ENCODE data around the gene SLC26A5. TPM values are rescaled to one million over a fixed set of nuclear protein-coding genes. Genes with fewer than 3 reads are reported as not detected.

Gene SLC26A5
- total and polyA plus RNA-seq, 2 donors from 2014 or later = 1.2 TPM; not detected in 1

DNA sequence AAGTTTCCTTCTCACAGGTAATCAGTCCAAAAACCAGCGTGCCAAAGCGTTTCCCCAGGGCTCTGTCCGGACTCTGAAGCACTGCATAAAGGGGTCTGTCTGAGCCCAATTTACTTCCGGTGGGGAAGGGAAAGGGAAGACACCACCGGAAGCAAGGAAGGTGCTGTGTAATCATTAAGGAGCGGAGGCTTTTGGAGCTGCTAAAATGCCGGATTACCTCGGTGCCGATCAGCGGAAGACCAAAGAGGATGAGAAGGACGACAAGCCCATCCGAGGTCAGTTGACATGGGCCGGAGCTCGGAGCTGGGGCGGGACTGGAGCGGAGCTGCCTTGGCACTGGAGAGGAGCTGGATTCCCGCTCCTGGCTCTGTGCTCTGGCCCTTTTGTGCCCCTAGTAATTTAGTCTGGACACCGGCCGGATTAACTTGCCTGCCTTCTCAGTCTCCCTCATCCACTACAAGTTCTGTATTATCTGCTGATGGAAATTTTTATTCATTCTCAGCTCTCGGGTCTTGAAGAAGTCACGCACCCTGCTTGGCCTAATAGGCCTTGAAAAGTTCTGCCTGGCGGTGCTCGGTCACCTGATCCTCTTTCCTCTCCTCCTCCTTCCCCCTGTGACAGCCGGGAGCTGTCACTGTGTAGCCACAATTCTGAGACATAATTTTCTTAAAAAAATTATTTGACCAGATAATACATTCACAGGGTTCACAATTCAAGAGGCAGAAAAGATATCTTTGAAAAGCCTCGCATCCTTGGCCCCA, 98.3 kb downstream of the SLC26A5 start, which contains the start of gene PSMC2:
PSMC2 (plus strand) TSS at position 137 of the 761 bp plus-strand sequence; CDS start at position 206, 69 bp downstream.
- peak within 1 kb of the TSS; percentile 64 to 100 (median 76) for H3K9ac ChIP-seq (ENCODE audit: low read length in 3 of 3)
- intact Hi-C loops (cut with DNase I) = no loop called here
- TF ChIP-seq, protein P1, sequence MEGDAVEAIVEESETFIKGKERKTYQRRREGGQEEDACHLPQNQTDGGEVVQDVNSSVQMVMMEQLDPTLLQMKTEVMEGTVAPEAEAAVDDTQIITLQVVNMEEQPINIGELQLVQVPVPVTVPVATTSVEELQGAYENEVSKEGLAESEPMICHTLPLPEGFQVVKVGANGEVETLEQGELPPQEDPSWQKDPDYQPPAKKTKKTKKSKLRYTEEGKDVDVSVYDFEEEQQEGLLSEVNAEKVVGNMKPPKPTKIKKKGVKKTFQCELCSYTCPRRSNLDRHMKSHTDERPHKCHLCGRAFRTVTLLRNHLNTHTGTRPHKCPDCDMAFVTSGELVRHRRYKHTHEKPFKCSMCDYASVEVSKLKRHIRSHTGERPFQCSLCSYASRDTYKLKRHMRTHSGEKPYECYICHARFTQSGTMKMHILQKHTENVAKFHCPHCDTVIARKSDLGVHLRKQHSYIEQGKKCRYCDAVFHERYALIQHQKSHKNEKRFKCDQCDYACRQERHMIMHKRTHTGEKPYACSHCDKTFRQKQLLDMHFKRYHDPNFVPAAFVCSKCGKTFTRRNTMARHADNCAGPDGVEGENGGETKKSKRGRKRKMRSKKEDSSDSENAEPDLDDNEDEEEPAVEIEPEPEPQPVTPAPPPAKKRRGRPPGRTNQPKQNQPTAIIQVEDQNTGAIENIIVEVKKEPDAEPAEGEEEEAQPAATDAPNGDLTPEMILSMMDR (IDR thresholded peaks at IDR 0.05; ENCODE audit: borderline replicate concordance, extremely low read depth, insufficient read depth) = no peak
- no peaks in the 10 kb centered on the region for H3K9me3 ChIP-seq (ENCODE audit: control insufficient read depth in 2 of 3, insufficient read depth in 1 of 3, low read length in 3 of 3)
- H3K27ac ChIP-seq (ENCODE audit: low read depth in 2 of 2, low read length in 2 of 2) = peak within 1 kb of the TSS; percentile 75 to 88
- H3K4me1 ChIP-seq (ENCODE audit: control insufficient read depth in 2 of 3, insufficient read depth in 2 of 3, low read depth in 1 of 3, low read length in 3 of 3) = peaks cover 3 to 23% (median 8%) of the 10 kb centered on the region in 3 donors
- DNase-seq = peak; percentile 74 to 97 (median 90)
- H3K4me3 ChIP-seq (ENCODE audit: low read length in 3 of 3) = peak within 1 kb of the TSS; percentile 88 to 100 (median 98)
- FAIRE-seq = no peak
- H3K27me3 ChIP-seq (ENCODE audit: control insufficient read depth, insufficient read depth, low read length) = no peaks in the 10 kb centered on the region
- peaks cover 0 to under 1% (median 0%) of the 10 kb centered on the region in 3 donors for H3K36me3 ChIP-seq (ENCODE audit: control insufficient read depth in 2 of 3, insufficient read depth in 3 of 3, low read length in 3 of 3)

DNA sequence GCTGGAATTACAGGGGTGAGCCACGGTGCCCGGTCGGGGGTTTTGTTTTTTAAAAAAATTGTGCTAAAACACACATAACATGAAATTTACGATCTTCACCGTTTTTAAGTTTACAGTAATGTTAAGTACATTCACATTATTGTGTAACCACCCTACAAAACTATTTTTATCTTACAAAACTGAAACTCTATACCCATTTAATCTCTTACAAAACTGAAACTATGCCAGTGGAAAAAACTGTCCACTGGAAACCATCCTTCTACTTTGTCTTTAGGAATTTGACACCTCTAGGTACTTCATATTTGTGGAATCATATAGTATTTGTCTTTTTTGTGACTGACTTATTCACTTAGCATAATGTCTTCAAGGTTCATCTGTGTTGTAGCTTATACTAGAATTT, 99.6 kb downstream of the SLC26A5 start:
- Histone ChIP-seq H3K4me3 (ENCODE audit: low read length in 3 of 3) (no peak overlapping the region), H3K4me1 (ENCODE audit: control insufficient read depth in 2 of 3, insufficient read depth in 2 of 3, low read depth in 1 of 3, low read length in 3 of 3) (peaks cover 3 to 23% (median 8%) of the 10 kb centered on the region in 3 donors), H3K9me3 (ENCODE audit: control insufficient read depth in 2 of 3, insufficient read depth in 1 of 3, low read length in 3 of 3) (no peaks in the 10 kb centered on the region), H3K27ac (ENCODE audit: low read depth in 2 of 2, low read length in 2 of 2) (no peak overlapping the region), H3K9ac (ENCODE audit: low read length in 3 of 3) (no peak overlapping the region), H3K36me3 (ENCODE audit: control insufficient read depth in 2 of 3, insufficient read depth in 3 of 3, low read length in 3 of 3) (no peaks in the 10 kb centered on the region), H3K27me3 (ENCODE audit: control insufficient read depth, insufficient read depth, low read length) (no peaks in the 10 kb centered on the region)
- TF ChIP-seq, protein P1 (IDR thresholded peaks at IDR 0.05; ENCODE audit: borderline replicate concordance, extremely low read depth, insufficient read depth) = no peak
- intact Hi-C loops (cut with DNase I) = no loop called here
- FAIRE-seq (no peak), DNase-seq (no peak)

DNA sequence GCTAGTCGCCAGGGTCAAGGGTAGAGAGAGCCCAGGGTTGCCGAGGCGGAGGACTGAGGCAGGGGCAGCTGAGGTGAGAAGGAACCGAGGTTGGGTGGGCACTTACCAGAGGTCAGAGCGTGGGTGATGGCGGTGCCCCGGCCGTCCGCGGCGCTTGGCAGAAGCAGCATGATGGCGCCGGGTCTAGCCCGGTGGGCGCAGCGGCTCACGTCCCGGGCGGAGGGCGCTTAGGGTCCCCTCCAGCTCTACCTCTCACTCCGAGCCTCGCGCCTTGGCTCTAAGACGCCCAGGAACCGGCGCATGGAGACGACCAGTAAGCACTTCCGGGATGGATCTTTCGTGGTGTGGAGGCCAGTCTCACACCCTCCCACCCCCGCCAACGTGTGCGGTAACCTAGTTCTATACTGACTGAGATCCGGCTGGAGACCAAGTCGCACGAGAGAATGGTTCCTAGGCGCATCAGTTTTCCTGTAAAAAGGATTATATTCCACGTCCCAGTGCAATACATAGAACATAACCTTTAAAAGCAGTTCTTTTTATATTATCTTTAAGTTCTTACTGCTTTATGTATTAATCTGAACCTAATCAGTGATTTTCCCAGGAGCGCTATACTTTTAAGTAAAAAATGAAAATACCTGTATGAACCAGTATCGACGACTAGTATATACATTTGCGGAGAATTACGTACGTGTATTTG, 101.4 kb downstream of the SLC26A5 start, which contains the start of gene DNAJC2:
DNAJC2 (minus strand) TSS at position 315 of the 697 bp plus-strand sequence; CDS start at position 170, 145 bp downstream.
- Histone ChIP-seq H3K9me3 (ENCODE audit: control insufficient read depth in 2 of 3, insufficient read depth in 1 of 3, low read length in 3 of 3) (no peaks in the 10 kb centered on the region), H3K27me3 (ENCODE audit: control insufficient read depth, insufficient read depth, low read length) (no peaks in the 10 kb centered on the region), H3K4me3 (ENCODE audit: low read length in 3 of 3) (peak within 1 kb of the TSS; percentile 91 to 94 (median 94)), H3K27ac (ENCODE audit: low read depth in 2 of 2, low read length in 2 of 2) (peak within 1 kb of the TSS; percentile 51 to 56), H3K9ac (ENCODE audit: low read length in 3 of 3) (peak within 1 kb of the TSS; percentile 81 to 91 (median 81)), H3K4me1 (ENCODE audit: control insufficient read depth in 2 of 3, insufficient read depth in 2 of 3, low read depth in 1 of 3, low read length in 3 of 3) (peaks cover 3 to 19% (median 8%) of the 10 kb centered on the region in 3 donors), H3K36me3 (ENCODE audit: control insufficient read depth in 2 of 3, insufficient read depth in 3 of 3, low read length in 3 of 3) (peaks cover 0 to 8% (median 5%) of the 10 kb centered on the region in 3 donors)
- FAIRE-seq (no peak), DNase-seq (peak; percentile 88 to 97 (median 94))
- TF ChIP-seq, protein P1 (IDR thresholded peaks at IDR 0.05; ENCODE audit: borderline replicate concordance, extremely low read depth, insufficient read depth) = no peak
- intact Hi-C loops (cut with DNase I) = no loop called here

Data from kidney (tissue), 14 donors.